WTC11 (cell line): Measurements from ENCODE around the gene ZNF629. TPM values are rescaled to one million over a fixed set of nuclear protein-coding genes. Genes with fewer than 3 reads are reported as not detected.

Experiments
- ATAC-seq: fragments of 200-7000 bp; cut with Tn5 transposase; 2 replicates; pipeline ENCODE4 v1.10.0; 2021; ENCODE audit warnings: mild to moderate bottlenecking, moderate library complexity
- CTCF ChIA-PET: fragments of 300-600 bp; sonication (Branson Sonifier 250); formaldehyde crosslinking; loops from one replicate; lab custom pipeline; 2021; ENCODE audit warnings: antibody characterized with exemption; lab: Charles Lee
- POLR2A ChIA-PET: fragments of 350-600 bp; sonication (Branson Sonifier 250); formaldehyde crosslinking; loops from one replicate; lab custom pipeline; 2021; ENCODE audit warnings: antibody characterized with exemption; lab: Charles Lee
- DNase-seq: peaks from one replicate; pipeline ENCODE4 v3.0.0; 2021; ENCODE audit warnings: low spot score
- H3K27ac Mint-ChIP-seq: 2 replicates; pipeline ENCODE4 v1.8.0; 2021; ENCODE audit warnings: mixed read lengths
- H3K27me3 Mint-ChIP-seq: 2 replicates; pipeline ENCODE4 v1.8.0; 2021; ENCODE audit warnings: low read depth, mild to moderate bottlenecking, moderate library complexity, mixed read lengths
- H3K36me3 Mint-ChIP-seq: 2 replicates; pipeline ENCODE4 v1.8.0; 2021; ENCODE audit warnings: mixed read lengths
- H3K4me1 Mint-ChIP-seq: 2 replicates; pipeline ENCODE4 v1.8.0; 2022; ENCODE audit warnings: mixed read lengths
- H3K4me3 Mint-ChIP-seq: 2 replicates; pipeline ENCODE4 v1.8.0; 2021; ENCODE audit warnings: mild to moderate bottlenecking, moderate library complexity, mixed read lengths
- H3K9me3 Mint-ChIP-seq: 2 replicates; pipeline ENCODE4 v1.8.0; 2021; ENCODE audit warnings: mixed read lengths
- ATF1 ChIP-seq: sonication (generic); formaldehyde crosslinking; IDR thresholded peaks from 2 replicates; pipeline ENCODE4 v1.8.1; 2023; ENCODE audit warnings: mild to moderate bottlenecking, moderate library complexity, missing genetic modification reagents
- ATF2 ChIP-seq: sonication (generic); formaldehyde crosslinking; IDR thresholded peaks from 2 replicates; pipeline ENCODE4 v1.8.1; 2022; ENCODE audit warnings: low read depth, missing genetic modification reagents, borderline replicate concordance
- ATF6 ChIP-seq: sonication (generic); formaldehyde crosslinking; IDR thresholded peaks from 2 replicates; pipeline ENCODE4 v1.8.1; 2023; ENCODE audit warnings: mild to moderate bottlenecking, missing genetic modification reagents
- CDX4 ChIP-seq: fragments of 250-450 bp; sonication (Bioruptor Pico); IDR thresholded peaks from 2 replicates; pipeline ENCODE4 v1.9.0; 2021; ENCODE audit warnings: moderate library complexity, mild to moderate bottlenecking, inconsistent platforms, borderline replicate concordance
- CREB1 ChIP-seq: sonication (generic); formaldehyde crosslinking; IDR thresholded peaks from 2 replicates; pipeline ENCODE4 v1.8.0; 2023; ENCODE audit warnings: mild to moderate bottlenecking, missing genetic modification reagents
- CTCF ChIP-seq: fragments of 200-600 bp; IDR thresholded peaks from 2 replicates; pipeline ENCODE4 v1.8.0; 2022; ENCODE audit warnings: antibody characterized with exemption
- E2F4 ChIP-seq: sonication (generic); formaldehyde crosslinking; IDR thresholded peaks from 2 replicates; pipeline ENCODE4 v1.8.1; 2022; ENCODE audit warnings: low read depth, mild to moderate bottlenecking, moderate library complexity, missing genetic modification reagents, borderline replicate concordance
- ESRRA ChIP-seq: sonication (generic); formaldehyde crosslinking; IDR thresholded peaks from 2 replicates; pipeline ENCODE4 v1.8.1; 2022; ENCODE audit warnings: mild to moderate bottlenecking, missing genetic modification reagents, borderline replicate concordance
- FOXJ3 ChIP-seq: sonication (generic); formaldehyde crosslinking; IDR thresholded peaks from 2 replicates; pipeline ENCODE4 v1.9.0; 2021; ENCODE audit warnings: missing genetic modification reagents, mild to moderate bottlenecking, borderline replicate concordance
- FOXP4 ChIP-seq: sonication (generic); formaldehyde crosslinking; IDR thresholded peaks from 2 replicates; pipeline ENCODE4 v1.8.0; 2022; ENCODE audit warnings: mild to moderate bottlenecking, missing genetic modification reagents
- IRF2 ChIP-seq: sonication (generic); formaldehyde crosslinking; IDR thresholded peaks from 2 replicates; pipeline ENCODE4 v1.8.0; 2022; ENCODE audit warnings: low read depth, missing genetic modification reagents, borderline replicate concordance
- MYBL2 ChIP-seq: sonication (generic); formaldehyde crosslinking; IDR thresholded peaks from 2 replicates; pipeline ENCODE4 v1.8.1; 2023; ENCODE audit warnings: mild to moderate bottlenecking, moderate library complexity, missing genetic modification reagents
- SOX15 ChIP-seq: fragments of 250-450 bp; sonication (Bioruptor Pico); IDR thresholded peaks from 2 replicates; pipeline ENCODE4 v1.9.0; 2021; ENCODE audit warnings: mild to moderate bottlenecking
- TEAD1 ChIP-seq: sonication (generic); formaldehyde crosslinking; IDR thresholded peaks from 2 replicates; pipeline ENCODE4 v1.8.0; 2022; ENCODE audit warnings: mild to moderate bottlenecking, missing genetic modification reagents
- ZBTB21 ChIP-seq: sonication (generic); formaldehyde crosslinking; IDR thresholded peaks from 2 replicates; pipeline ENCODE4 v1.8.1; 2023; ENCODE audit warnings: mild to moderate bottlenecking, missing genetic modification reagents, borderline replicate concordance
- ZNF121 ChIP-seq: sonication (generic); formaldehyde crosslinking; IDR thresholded peaks from 2 replicates; pipeline ENCODE4 v1.8.0; 2023; ENCODE audit warnings: missing genetic modification reagents
- ZNF281 ChIP-seq: sonication (generic); formaldehyde crosslinking; IDR thresholded peaks from 2 replicates; pipeline ENCODE4 v1.8.0; 2023; ENCODE audit warnings: mild to moderate bottlenecking, missing genetic modification reagents
- ZNF317 ChIP-seq: sonication (generic); formaldehyde crosslinking; IDR thresholded peaks from 2 replicates; pipeline ENCODE4 v1.8.1; 2023; ENCODE audit warnings: low read depth, mild to moderate bottlenecking, moderate library complexity, missing genetic modification reagents, borderline replicate concordance
- ZNF425 ChIP-seq: fragments of 250-450 bp; sonication (Bioruptor Pico); conservative IDR thresholded peaks from 2 replicates; pipeline ENCODE4 v1.9.0; 2021; ENCODE audit warnings: mild to moderate bottlenecking
- total RNA-seq: library from RNA; stranded (reverse); gene quantifications from 3 replicates; pipeline ENCODE4 v1.2.3, GENCODE V29; 2021

Gene ZNF629
- total RNA-seq, 1 experiment from 2014 or later, result 20.0 TPM

GRCh38 chr16:30737794-30738648 lies 49.0 kb downstream of the ZNF629 start:
- CTCF ChIA-PET, result no interaction called here
- no peak overlapping the region for H3K27ac Mint-ChIP-seq

More at GRCh38 chr16:30737794-30738648, 49.0 kb downstream of the ZNF629 start:
- H3K27me3 Mint-ChIP-seq, result no peaks in the 10 kb centered on the region; the same call in 1 of the 2 replicates
- no peak overlapping the region for H3K4me3 Mint-ChIP-seq
- H3K36me3 Mint-ChIP-seq, result peaks cover 55% of the 10 kb centered on the region
- H3K4me1 Mint-ChIP-seq, result peaks cover 14% of the 10 kb centered on the region
- no peaks in the 10 kb centered on the region for H3K9me3 Mint-ChIP-seq
- DNase-seq (no peak), ATAC-seq (no peak)
- POLR2A ChIA-PET, result no interaction called here
- TF ChIP-seq ESRRA, result no peak
- TF ChIP-seq ZNF425 (CRISPR knock-in tag), result no peak
- no peak for TF ChIP-seq E2F4 (CRISPR knock-in tag)
- TF ChIP-seq ZNF121 (CRISPR knock-in tag), result no peak
- TF ChIP-seq CREB1 (CRISPR knock-in tag), result no peak
- TF ChIP-seq TEAD1 (CRISPR knock-in tag), result no peak
- no peak for TF ChIP-seq FOXJ3
- TF ChIP-seq ZBTB21 (CRISPR knock-in tag), result no peak
- no peak for TF ChIP-seq ATF2 (CRISPR knock-in tag)
- no peak for TF ChIP-seq CTCF
- no peak for TF ChIP-seq ZNF317 (CRISPR knock-in tag)
- no peak for TF ChIP-seq ATF1 (CRISPR knock-in tag)
- TF ChIP-seq ATF6, result no peak
- no peak for TF ChIP-seq IRF2 (CRISPR knock-in tag)
- no peak for TF ChIP-seq MYBL2 (CRISPR knock-in tag)
- no peak for TF ChIP-seq ZNF281 (CRISPR knock-in tag)
- no peak for TF ChIP-seq SOX15 (CRISPR knock-in tag)
- no peak for TF ChIP-seq FOXP4 (CRISPR knock-in tag)
- TF ChIP-seq CDX4, result no peak
